HG03521 (cell line): ENCODE measurements around the gene AADACL4.

Experiments used
- ATAC-seq: cut with Tn5 transposase; IDR thresholded peaks from one replicate; pipeline ENCODE4 v1.9.1; 2021; ENCODE audit warnings: mild to moderate bottlenecking, moderate library complexity; ENCODE audit not compliant: unreplicated experiment

The AADACL4 gene

GRCh38 chr1:12610941-12611340 is 32.9 kb upstream of the AADACL4 start:
- ATAC-seq = no peak

- ATAC-seq = no peak
Measured at GRCh38 chr1:12613180-12613579, 30.7 kb upstream of the AADACL4 start.

- no peak for ATAC-seq
Measured at GRCh38 chr1:12614402-12615158, 29.3 kb upstream of the AADACL4 start.

- ATAC-seq = no peak
Measured at GRCh38 chr1:12615159-12615864, 28.6 kb upstream of the AADACL4 start.

GRCh38 chr1:12615865-12616708 is 27.8 kb upstream of the AADACL4 start:
- ATAC-seq = no peak

GRCh38 chr1:12616709-12617373 is 27.0 kb upstream of the AADACL4 start:
- no peak for ATAC-seq

- no peak for ATAC-seq
Measured at GRCh38 chr1:12617511-12617900, 26.4 kb upstream of the AADACL4 start.

- ATAC-seq = no peak
Measured at GRCh38 chr1:12617901-12618660, 25.8 kb upstream of the AADACL4 start, which contains the start of gene DHRS3. Gene DHRS3 (minus strand): TSS chr1:12618210. CDS start chr1:12617348, 862 bp downstream.

- ATAC-seq = no peak
Measured at GRCh38 chr1:12618661-12618964, 25.3 kb upstream of the AADACL4 start.

GRCh38 chr1:12618965-12619791 is 24.7 kb upstream of the AADACL4 start:
- no peak for ATAC-seq

- no peak for ATAC-seq
Measured at GRCh38 chr1:12619792-12620487, 23.9 kb upstream of the AADACL4 start.

GRCh38 chr1:12620488-12620865 is 23.4 kb upstream of the AADACL4 start:
- ATAC-seq = no peak

- ATAC-seq = no peak
Measured at GRCh38 chr1:12620931-12621330, 23.0 kb upstream of the AADACL4 start.

- ATAC-seq = no peak
Measured at GRCh38 chr1:12621346-12622335, 22.2 kb upstream of the AADACL4 start.

- ATAC-seq = no peak
Measured at GRCh38 chr1:12622506-12622905, 21.4 kb upstream of the AADACL4 start.

- ATAC-seq = no peak
Measured at GRCh38 chr1:12625276-12625675, 18.6 kb upstream of the AADACL4 start.

GRCh38 chr1:12626888-12627287 is 17.0 kb upstream of the AADACL4 start:
- no peak for ATAC-seq

GRCh38 chr1:12627296-12627695 is 16.6 kb upstream of the AADACL4 start:
- ATAC-seq = no peak
